ENCODE results near the gene GGT6. TPM values are rescaled to one million over a fixed set of nuclear protein-coding genes. Genes with fewer than 3 reads are reported as not detected.
A peak's percentile ranks its signal among the peaks of the same experiment; 100 is the strongest.

Gene GGT6
- total and polyA plus RNA-seq, 4 donors: 2.8 to 12.3 (median 7.4) TPM

- Histone ChIP-seq H3K9ac (ENCODE audit: insufficient read depth in 1 of 2, low read length in 2 of 2) (no peak overlapping the region), H3K36me3 (ENCODE audit: control insufficient read depth in 4 of 4, insufficient read depth in 4 of 4, low read length in 4 of 4) (peaks cover 0 to 40% (median 6%) of the 10 kb centered on the region in 4 donors), H3K9me3 (ENCODE audit: control insufficient read depth in 4 of 4, insufficient read depth in 3 of 4, low read length in 3 of 4) (no peaks in the 10 kb centered on the region), H3K4me3 (no peak overlapping the region), H3K27ac (ENCODE audit: low read depth in 1 of 2, low read length in 1 of 2) (peak overlapping the region; percentile 51 to 79), H3K4me1 (ENCODE audit: control insufficient read depth in 5 of 5, insufficient read depth in 5 of 5, low read length in 5 of 5) (peaks cover 0 to 30% (median 16%) of the 10 kb centered on the region in 5 donors), H3K27me3 (ENCODE audit: control insufficient read depth in 3 of 3, insufficient read depth in 3 of 3, low read length in 2 of 3) (no peaks in the 10 kb centered on the region)
- no peak for DNase-seq
- ATAC-seq (ENCODE audit: insufficient read depth, low FRiP score): peak; percentile 1
- 54 to 55% methylated on average over 16 to 19 of the region's 19 CpGs for WGBS, 2 donors
- no peak for TF ChIP-seq CTCF (IDR thresholded peaks at IDR 0.05; ENCODE audit: control extremely low read depth, extremely low read depth)
Measured at GRCh38 chr17:4536259-4536741, 24.1 kb downstream of the GGT6 start.

- peaks cover 0 to 31% (median 16%) of the 10 kb centered on the region in 5 donors for H3K4me1 ChIP-seq (ENCODE audit: control insufficient read depth in 5 of 5, insufficient read depth in 5 of 5, low read length in 5 of 5)
- no peak overlapping the region for H3K4me3 ChIP-seq
Measured at GRCh38 chr17:4535667-4536258, 24.6 kb downstream of the GGT6 start.

GRCh38 chr17:4534928-4535666 is 25.3 kb downstream of the GGT6 start:
- H3K27ac ChIP-seq (ENCODE audit: low read depth in 1 of 2, low read length in 1 of 2): peak overlapping the region in 1 of 2 donors; percentile 15
- no peak overlapping the region for H3K4me3 ChIP-seq
- no peak for DNase-seq
- ATAC-seq (ENCODE audit: insufficient read depth, low FRiP score): no peak
- peaks cover 0 to 35% (median 16%) of the 10 kb centered on the region in 5 donors for H3K4me1 ChIP-seq (ENCODE audit: control insufficient read depth in 5 of 5, insufficient read depth in 5 of 5, low read length in 5 of 5)
- no peak overlapping the region for H3K9ac ChIP-seq (ENCODE audit: insufficient read depth in 1 of 2, low read length in 2 of 2)
- no peaks in the 10 kb centered on the region for H3K27me3 ChIP-seq (ENCODE audit: control insufficient read depth in 3 of 3, insufficient read depth in 3 of 3, low read length in 2 of 3)
- no peak for TF ChIP-seq CTCF (IDR thresholded peaks at IDR 0.05; ENCODE audit: control extremely low read depth, extremely low read depth)
- WGBS, 2 donors: 78 to 83% methylated on average over 27 of the region's 27 CpGs
- no peaks in the 10 kb centered on the region for H3K9me3 ChIP-seq (ENCODE audit: control insufficient read depth in 4 of 4, insufficient read depth in 3 of 4, low read length in 3 of 4)
- H3K36me3 ChIP-seq (ENCODE audit: control insufficient read depth in 4 of 4, insufficient read depth in 4 of 4, low read length in 4 of 4): peaks cover 0 to 31% (median 5%) of the 10 kb centered on the region in 4 donors

More at GRCh38 chr17:4535667-4536258, 24.6 kb downstream of the GGT6 start:
- TF ChIP-seq CTCF (IDR thresholded peaks at IDR 0.05; ENCODE audit: control extremely low read depth, extremely low read depth): no peak
- Histone ChIP-seq H3K9ac (ENCODE audit: insufficient read depth in 1 of 2, low read length in 2 of 2) (no peak overlapping the region), H3K27me3 (ENCODE audit: control insufficient read depth in 3 of 3, insufficient read depth in 3 of 3, low read length in 2 of 3) (no peaks in the 10 kb centered on the region), H3K36me3 (ENCODE audit: control insufficient read depth in 4 of 4, insufficient read depth in 4 of 4, low read length in 4 of 4) (peaks cover 0 to 37% (median 6%) of the 10 kb centered on the region in 4 donors), H3K27ac (ENCODE audit: low read depth in 1 of 2, low read length in 1 of 2) (peak overlapping the region in 1 of 2 donors; percentile 79), H3K9me3 (ENCODE audit: control insufficient read depth in 4 of 4, insufficient read depth in 3 of 4, low read length in 3 of 4) (no peaks in the 10 kb centered on the region)
- no peak for DNase-seq
- WGBS, 2 donors: 77 to 80% methylated on average over 18 to 19 of the region's 19 CpGs
- ATAC-seq (ENCODE audit: insufficient read depth, low FRiP score): no peak
